GM20431 (cell line): Measurements from ENCODE around the gene TENM3.

Experiments used
- in situ Hi-C: fragments of 300-500 bp; cut with MseI, MboI; formaldehyde crosslinking; loops from one replicate; pipeline ENCODE4 v1.15.0; 2020; ENCODE audit warnings: low sequenced_read_pairs; ENCODE audit not compliant: unreplicated experiment

Gene TENM3

DNA sequence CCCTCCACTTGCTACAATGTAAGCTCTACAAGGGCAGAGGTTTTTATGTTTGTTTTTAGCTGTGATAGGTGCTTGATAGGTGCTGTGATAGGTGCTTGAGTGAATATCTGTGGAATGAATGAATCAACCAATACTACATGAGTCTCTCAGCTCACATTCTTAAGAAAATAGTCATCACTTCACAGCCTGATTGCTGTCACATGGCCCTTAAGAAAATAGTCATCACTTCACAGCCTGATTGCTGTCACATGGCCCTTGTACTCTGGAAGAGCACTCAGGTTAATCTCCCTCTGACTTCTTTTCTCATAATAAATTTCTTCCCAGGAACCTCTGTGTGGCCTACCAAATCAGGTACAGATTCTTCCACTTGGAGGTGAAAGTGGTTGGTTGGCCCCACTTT lies 335.2 kb downstream of the TENM3 start:
- in situ Hi-C loops, result no loop called here

DNA sequence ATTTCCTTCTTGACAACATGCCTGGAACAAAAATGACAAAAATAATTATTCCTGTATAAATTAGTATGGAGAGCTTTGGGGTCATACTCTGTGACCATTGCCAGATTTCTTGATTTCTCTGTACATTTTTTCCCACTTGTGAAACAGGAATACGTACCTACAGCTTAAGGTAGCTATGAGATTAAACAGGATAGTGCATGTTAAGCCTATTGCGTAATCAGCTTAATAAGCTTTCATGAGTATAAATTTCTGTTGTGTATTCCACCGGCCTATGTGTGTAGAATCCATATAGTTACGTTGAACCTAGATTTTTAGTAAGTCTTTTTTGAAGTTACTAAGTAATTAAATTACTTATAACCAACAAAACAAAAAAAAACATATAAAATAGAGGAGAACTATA lies 339.0 kb downstream of the TENM3 start:
- in situ Hi-C loops, result no loop called here

DNA sequence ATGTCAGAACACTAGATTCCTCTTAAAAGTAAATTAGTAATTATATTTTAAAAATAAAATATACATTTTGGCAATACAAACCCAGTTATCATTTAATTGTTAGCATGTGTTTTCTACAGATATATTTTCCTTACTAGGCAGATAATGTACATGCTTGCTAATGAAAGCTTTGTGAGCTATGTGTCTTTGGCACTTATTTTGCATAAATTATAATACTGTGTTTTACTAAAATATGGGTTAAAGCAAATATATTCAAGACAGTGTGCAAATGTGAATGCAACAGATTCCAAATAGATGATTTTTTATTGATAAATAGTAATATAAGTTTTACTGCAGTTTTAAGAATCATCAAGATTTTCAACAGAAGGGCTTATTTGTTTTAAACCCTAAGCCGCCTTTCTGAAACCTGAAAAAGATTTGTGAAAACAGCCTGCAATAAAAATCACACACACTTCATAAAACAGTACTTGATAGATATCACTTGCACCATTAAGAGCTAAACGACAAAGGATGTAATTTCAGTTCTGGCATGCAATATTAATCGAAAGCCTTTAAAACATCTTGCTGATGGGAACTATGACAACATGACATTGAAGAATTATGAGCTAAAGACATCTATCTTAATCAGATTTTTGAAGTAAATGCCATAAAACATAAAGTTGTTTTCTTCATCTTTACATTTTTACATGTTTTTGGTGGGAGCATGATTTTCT lies 340.7 kb downstream of the TENM3 start:
- in situ Hi-C loops, result no loop called here

DNA sequence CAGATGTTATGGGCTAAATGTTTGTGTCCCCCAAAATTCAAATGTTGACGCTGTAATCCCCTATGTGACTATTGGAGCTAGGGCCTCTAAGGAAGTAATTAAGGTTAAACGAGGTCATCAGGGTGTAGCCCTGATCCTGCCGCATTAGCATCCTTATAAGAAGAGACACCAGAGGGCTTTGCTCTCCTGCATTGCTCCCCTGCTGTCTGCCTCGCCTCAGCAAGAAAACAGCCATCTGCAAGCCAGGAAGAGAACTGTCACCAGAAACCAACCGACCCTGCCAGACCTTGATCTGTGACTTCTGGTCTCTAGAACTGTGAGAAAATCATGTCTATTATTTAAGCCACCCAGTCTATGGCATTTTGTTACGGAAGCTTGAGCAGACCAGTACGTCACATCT lies 342.1 kb downstream of the TENM3 start:
- in situ Hi-C loops, result no loop called here

DNA sequence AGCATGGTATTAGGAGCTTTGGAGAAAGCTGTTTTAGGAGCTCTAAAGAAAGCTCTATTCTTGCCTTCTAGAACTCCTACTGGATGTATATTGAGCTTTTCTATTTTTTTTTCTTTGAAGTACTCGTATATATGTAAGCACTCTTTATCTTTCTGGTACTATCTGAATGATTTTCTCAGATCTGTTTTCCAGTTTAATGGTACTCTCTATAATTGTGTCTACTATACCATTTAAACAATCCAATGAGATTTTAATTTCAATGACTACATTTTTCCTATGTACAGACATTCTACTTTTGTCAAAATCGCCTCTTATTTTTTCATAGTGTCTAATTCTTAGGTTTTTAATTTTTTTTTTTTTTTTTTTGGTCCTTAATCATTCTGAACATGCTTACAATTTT lies 345.9 kb downstream of the TENM3 start:
- in situ Hi-C loops, result no loop called here

DNA sequence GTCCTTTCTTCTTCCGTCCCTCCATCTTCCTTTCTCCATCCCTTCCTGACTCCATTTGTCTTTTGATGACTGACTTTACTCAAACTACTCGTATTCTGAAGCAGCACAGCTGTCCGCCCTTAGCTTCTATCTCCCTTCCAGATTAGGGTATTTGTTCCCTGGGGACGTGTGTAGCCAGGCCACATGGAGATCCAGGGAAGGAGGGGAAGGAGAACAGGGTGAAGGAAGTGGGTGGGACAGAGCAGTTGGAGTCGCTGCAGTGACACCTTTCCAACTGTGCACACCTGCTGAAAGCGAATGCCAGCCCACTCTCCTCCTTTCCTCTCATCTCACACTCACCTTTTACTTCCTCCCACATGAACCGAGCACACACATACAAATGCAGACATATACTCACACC lies 350.2 kb downstream of the TENM3 start:
- in situ Hi-C loops, result no loop called here

DNA sequence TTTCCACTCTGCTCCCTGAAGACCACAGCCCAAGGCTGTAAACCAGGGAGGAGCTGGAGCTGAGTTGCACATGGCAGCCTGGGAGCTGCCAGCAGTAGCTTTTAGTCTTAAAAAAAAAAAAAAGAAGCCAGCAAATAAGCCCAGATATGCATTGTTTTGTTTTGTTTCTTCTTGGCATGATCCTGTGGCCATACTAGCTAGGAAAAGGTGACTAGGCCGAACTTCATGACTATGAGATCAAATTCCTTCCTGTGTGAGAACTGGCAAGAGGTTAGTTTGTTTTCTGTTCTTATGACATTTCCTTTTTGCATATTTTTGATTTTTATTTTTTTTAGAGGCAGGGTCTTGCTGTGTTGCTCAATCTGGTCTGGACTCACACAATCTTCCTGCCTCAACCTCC lies 350.7 kb downstream of the TENM3 start:
- in situ Hi-C loops, result no loop called here

DNA sequence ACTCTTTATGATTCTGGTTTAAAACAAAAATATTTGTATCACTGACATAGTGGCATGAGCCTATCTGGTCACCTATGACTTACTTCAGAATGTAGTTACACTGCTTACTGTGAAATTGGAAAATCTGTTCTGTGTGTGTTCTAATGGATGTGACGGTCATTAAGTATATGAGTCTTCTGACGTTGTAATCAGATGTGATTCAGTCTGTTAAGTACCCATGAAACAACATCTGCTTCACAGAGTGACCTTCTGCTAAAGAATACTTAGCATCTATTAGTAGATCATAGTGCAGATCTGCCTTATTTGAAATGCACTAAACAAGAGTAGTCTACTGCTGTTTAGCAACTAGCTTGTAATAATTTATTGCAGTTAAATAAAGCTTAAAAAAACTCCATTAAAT lies 356.9 kb downstream of the TENM3 start:
- in situ Hi-C loops, result no loop called here

DNA sequence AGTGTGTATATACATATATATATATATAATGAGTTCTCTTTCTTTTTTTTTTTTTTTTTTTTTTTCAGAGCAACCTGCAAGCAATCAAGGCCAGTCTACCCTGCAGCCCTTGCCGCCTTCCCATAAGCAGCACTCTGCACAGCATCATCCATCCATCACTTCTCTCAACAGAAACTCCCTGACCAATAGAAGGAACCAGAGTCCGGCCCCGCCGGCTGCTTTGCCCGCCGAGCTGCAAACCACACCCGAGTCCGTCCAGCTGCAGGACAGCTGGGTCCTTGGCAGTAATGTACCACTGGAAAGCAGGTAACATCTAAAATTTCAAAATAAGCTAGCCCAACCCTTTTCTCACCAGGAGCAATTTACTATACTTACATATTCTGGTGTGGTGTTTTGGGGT lies 357.7 kb downstream of the TENM3 start:
- in situ Hi-C loops, result no loop called here

DNA sequence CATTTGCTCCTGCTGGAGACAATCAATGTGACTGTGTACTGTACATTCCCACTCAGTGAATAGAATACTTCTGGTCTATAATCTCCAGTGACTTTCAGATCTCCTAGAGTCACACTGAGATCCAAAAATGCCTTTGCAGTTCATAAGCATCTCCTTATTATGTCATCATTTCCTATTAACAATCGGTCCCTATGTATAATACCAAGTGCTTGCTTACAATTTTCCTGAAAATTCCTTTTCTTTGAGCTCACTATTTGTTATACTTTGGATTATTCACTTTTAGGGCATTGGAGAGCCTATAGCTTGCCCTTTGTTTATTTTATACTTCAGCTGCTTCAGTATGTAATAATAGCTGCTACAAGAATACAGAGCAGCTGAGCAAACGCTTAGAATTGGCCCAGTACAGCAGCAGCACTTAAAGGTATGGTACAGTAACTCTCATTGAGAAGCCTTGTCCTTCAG lies 361.0 kb downstream of the TENM3 start:
- in situ Hi-C loops, result no loop called here

DNA sequence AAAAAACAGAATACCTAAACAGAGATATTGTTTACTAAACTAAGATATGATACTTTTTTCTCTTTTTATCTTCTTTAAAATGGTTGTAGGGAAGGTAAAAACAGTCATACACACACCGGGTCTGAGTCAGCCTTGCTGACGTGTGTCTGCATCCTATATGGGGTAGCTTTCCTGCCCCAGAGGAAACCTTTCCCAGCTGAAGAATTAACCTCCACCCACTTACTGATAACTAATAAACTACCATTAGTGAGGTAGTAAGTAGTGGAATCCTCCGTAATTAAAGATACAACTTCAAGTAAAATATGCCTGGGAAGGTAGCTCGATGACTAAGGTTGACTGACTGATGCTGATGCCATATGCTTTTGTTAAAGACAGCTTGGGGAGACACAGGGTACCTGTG lies 361.8 kb downstream of the TENM3 start:
- in situ Hi-C loops, result no loop called here

DNA sequence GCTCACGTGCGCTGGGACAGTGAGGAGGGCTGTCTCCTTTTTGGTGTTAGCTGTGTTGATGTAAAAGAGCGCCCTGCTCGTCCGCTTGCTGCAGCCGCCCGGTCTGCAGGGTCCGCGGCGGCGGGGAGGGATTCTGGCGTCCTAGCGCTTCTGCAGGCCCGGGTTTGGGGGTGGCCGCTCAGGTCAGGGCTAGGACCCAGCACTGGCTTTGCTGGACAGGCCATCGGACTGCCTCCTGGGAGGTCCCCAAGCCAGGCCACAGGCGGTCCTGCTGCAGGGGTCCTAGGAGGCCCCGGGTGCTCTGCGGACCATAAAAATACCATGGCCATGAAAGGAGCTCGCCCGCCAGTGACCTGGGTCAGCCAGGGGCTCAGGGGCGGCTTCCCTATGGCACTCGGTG lies 365.3 kb downstream of the TENM3 start:
- in situ Hi-C loops, result no loop called here

DNA sequence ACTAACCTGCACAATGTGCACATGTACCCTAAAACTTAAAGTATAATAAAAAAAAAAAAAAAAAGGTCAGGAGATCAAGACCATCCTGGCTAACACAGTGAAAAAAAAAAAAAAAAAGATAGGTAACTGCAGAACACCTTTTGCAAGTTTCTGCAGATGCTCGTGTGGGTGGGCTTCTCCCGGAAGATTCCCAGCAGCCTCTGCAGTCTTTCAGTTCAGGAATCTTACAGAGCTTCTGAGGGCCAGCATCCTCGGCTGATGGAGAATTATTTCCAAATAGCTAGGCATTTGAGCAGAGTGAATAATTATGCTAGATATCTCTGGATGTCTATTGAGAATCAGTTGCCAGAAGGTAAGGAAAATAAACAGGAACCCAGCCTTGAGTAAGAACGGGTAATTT lies 373.3 kb downstream of the TENM3 start:
- in situ Hi-C loops, result no loop called here

DNA sequence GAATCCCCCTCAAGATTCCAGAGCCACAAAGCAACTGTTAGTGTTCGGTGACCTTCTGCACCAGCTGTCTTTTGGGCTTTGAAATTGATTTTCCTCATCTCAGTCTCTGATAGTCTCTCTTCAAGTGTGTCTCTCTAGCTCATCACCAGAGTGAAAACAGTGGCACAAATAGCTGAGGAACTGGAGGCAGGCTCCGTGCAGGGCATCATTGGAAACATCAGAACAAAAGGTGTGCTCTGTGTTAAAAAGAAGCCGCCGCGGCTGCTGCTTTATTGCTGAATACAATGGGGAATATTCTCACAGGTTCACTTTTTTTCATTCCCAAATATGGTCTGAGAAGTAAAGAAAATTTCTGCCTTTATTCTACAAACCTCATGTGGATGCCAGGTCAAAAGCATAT lies 376.5 kb downstream of the TENM3 start:
- in situ Hi-C loops, result no loop called here

DNA sequence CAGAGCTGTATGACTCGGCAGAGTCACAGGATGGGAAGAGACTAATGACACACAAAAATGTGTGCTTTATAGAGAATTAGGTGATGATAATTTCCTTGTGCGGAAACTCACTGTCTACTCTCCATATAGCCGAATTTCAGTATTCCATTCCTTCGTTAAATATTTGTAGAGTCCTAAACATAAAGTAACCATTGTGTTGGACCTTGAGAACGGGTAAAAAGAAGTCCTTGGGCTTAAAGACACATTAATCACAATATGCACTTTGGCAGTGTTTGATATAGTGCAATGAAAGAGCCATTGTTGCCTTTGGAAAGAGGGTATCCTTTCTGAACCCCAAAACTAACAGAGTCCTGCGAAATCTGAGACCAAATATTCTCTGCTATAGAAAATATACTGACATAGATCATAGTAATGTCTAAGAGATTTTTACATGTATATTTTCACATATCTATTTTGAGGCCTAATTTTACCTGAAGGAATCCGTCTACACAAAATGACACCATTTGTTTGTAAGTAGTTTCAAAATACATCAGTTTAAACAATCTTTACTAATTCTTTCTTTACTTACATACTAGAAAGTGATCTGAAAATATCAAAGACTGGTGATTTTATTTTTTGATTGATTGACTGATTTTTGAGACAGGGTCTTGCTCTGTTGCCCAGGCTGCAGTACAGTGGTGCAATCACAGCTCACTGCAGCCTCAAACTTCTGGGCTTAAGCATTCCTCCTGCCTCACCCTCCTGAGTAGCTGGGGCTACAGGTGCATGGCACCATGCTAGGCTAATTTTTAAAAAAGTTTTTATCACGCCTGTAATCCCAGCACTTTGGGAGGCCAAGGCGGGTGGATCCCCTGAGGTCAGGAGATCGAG lies 377.1 kb downstream of the TENM3 start:
- in situ Hi-C loops, result no loop called here

DNA sequence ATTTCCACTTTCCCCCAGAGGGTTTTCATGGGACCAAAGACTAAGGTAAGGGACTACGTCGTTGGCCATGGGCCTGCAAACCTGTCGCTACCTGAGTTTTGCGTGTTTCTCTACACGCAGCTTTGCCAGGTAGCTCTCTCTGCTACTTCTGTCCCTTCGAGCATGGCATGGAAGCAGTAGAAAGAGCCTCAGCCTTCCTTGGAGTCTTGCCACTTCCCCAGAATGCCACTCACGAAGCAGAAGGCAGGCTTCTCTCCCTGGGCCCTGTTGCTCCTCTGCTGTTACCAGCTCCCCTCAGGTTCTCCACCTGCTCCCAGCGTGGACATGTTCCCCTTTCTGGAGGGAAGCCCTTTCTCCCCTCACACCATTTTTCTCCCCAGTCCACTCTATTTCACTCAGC lies 381.1 kb downstream of the TENM3 start:
- in situ Hi-C loops, result no loop called here

DNA sequence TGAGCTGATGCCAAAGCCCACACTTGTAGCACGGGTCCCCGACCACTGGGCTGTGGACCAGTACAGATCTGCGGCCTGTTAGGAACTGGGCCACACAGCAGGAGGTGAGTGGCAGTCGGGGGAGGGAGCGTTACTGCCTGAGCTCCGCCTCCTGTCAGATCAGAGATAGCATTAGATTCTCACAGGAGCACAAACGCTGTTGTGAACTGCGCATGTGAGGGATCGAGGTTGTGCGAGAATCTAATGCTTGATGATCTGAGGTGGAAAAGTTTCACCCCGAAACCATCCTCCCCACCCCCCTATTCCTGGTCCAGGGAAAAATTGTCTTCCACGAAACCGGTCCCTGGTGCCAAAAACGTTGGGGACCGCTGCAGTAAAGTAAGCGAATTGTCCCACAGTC lies 382.0 kb downstream of the TENM3 start:
- in situ Hi-C loops, result no loop called here

DNA sequence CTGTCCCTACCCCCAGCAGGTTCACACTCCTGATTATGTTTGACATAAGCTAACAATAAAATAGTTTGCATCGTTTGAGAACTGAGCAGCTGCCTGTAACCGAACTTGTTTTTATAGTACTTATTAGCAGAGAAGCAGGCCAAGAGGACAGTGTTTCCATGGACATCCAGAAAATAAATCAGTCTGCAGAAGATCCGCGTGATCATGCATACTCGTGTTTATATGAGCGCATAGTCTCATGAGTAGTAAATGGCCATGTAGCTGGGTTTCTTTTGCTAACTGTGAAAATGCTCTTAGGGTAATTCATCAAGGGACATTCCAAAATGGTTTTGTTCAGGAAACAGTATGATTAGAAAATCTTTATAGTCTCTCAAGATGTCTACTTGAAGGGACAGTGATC lies 384.8 kb downstream of the TENM3 start:
- in situ Hi-C loops, result no loop called here

DNA sequence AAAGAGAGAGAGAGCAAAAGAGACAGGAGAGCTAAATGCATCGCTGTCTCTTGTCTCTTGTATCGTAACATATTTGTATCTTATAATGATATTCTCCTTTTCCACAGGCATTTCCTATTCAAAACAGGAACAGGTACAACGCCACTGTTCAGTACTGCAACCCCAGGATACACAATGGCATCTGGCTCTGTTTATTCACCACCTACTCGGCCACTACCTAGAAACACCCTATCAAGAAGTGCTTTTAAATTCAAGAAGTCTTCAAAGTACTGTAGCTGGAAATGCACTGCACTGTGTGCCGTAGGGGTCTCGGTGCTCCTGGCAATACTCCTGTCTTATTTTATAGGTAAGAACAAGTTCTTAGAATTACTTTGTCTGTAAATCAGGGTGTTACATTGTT lies 385.3 kb downstream of the TENM3 start:
- in situ Hi-C loops, result no loop called here

DNA sequence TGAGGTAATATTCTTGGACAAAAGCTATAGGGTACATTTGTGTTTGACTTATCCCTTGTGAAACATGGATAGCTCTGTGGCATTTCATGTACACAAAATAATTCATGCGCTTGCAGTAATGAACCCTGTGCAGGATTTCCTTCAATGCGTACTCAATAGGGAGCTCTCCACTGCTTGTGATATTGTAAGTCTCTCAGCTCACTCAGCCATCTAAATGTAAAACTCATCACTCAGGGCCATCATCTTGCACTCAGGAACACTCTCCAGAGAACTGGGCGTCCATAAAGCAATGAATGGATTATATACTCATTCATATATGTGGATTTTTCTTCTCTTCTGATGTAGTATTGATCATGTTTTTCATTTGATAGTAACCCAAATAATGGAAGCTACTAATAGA lies 385.9 kb downstream of the TENM3 start:
- in situ Hi-C loops, result no loop called here

DNA sequence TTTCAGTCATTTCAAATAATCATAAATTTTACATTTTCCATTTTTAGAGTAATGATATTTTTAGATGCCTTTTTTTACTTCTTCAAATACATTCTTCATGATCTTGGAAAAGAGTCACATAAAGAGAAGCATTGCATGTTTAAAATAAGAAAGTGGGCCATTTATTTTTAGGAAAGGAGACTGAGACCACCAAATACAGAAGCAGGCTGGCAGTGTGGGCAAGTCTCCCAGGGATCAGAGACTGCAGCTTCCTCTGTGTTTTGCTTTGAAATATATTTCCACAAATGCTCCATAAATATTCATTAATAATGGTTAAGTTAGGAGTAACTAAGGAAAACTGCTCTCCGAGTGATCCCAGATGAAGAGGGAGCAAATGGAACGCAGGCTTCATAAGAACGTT lies 397.3 kb downstream of the TENM3 start:
- in situ Hi-C loops, result no loop called here

DNA sequence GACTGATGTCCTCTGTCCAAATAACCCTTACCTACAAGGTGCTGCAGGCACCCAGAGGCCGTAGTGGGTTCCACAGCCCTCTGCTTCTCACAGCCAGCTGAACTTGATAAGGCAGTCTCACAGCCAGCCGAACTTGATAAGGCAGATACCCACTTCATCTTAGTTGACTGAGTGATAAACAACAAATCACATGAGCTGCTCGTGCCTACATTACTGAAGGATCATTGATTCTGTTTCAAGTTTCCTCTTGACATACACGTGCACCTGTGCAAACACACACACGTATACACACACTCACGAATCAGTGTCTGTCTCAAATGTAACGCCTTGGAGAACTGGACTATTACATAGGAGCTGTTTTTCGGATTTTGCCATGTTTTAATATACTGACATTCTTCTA lies 397.7 kb downstream of the TENM3 start:
- in situ Hi-C loops, result no loop called here
